Sigmoid colon (tissue), 7 donors: Measurements from ENCODE around the gene LTBP1. TPM values are rescaled to one million over a fixed set of nuclear protein-coding genes. Genes with fewer than 3 reads are reported as not detected.

Source experiments
- DNase-seq: peaks from one replicate; pipeline ENCODE4 v3.0.0-alpha.2; 2019
- H3K27ac ChIP-seq, 4 donors: fragments of 200-600 bp; sonication (generic); one replicate each; pipeline ENCODE4 v1.5.1; 2016 to 2019; ENCODE audit warnings: mild to moderate bottlenecking in 1 of 4
- H3K27me3 ChIP-seq, 3 donors: fragments of 200-600 bp; sonication (generic); one replicate each; pipeline ENCODE4 v1.5.1; 2019; ENCODE audit warnings: mild to moderate bottlenecking in 1 of 3
- H3K36me3 ChIP-seq, 4 donors: fragments of 200-600 bp; sonication (generic); one replicate each; pipeline ENCODE4 v1.5.1; 2016 to 2019
- H3K4me1 ChIP-seq, 4 donors: fragments of 200-600 bp; sonication (generic); one replicate each; pipeline ENCODE4 v1.5.1; 2017 to 2019
- H3K4me3 ChIP-seq, 4 donors: fragments of 200-600 bp; sonication (generic); one replicate each; pipeline ENCODE4 v1.5.1; 2017 to 2019; ENCODE audit warnings: mild to moderate bottlenecking in 2 of 4, moderate library complexity in 1 of 4
- H3K9me3 ChIP-seq, 4 donors: fragments of 200-600 bp in 3 of 4; sonication (generic) in 3 of 4; one replicate each; pipeline versions ENCODE4 v1.5.1 to v1.6.1; 2013 to 2019
- CTCF ChIP-seq, 4 experiments: fragments of 450-650 bp in 3 of 4; fragments of 200-600 bp in 1 of 4; IDR thresholded peaks; one replicate each; pipeline ENCODE4 v1.5.1; 2016 to 2019; ENCODE audit warnings: antibody characterized with exemption in 4 of 4, mild to moderate bottlenecking in 3 of 4, moderate library complexity in 2 of 4
- EP300 ChIP-seq, 4 donors: sonication (generic); formaldehyde crosslinking; IDR thresholded peaks; one replicate each; pipeline ENCODE4 v1.6.1; 2017; ENCODE audit warnings: antibody characterized with exemption in 4 of 4
- POLR2A ChIP-seq, 2 donors: fragments of 450-650 bp; IDR thresholded peaks; one replicate each; pipeline ENCODE4 v1.6.1; 2016; ENCODE audit warnings: antibody characterized with exemption in 2 of 2, mild to moderate bottlenecking in 2 of 2, moderate library complexity in 2 of 2
- POLR2AphosphoS5 ChIP-seq, 4 donors: sonication (generic); formaldehyde crosslinking; IDR thresholded peaks; one replicate each; pipeline ENCODE4 v1.6.1; 2017; ENCODE audit warnings: antibody characterized with exemption in 4 of 4
- WGBS, 2 donors: extraction: QIAGEN DNeasy Blood & Tissue Kit; methylation state at CpG; one replicate each; pipeline ENCODE4 v1.1.7; 2013; 5-methylcytosine and 5-hydroxymethylcytosine counted together
- intact Hi-C: fragments of 100-400 bp; cut with DNase I; formaldehyde crosslinking; loops from one replicate; pipeline ENCODE4 v1.15.1; 2023
- polyA plus RNA-seq, 3 donors: library from polyadenylated mRNA; stranded (reverse); fragments of 200-250 nt; gene quantifications; one replicate each; pipeline ENCODE4 v1.2.3, GENCODE V29; 2013
- total RNA-seq, 4 donors: library from RNA; depleted of rRNA; stranded (reverse); fragments of >200 nt; gene quantifications; one replicate each; pipeline ENCODE4 v1.1.0, GENCODE V29; 2016
- donor health status: healthy with polysubstance abuse.
- donor health status: Bipolar disorder and iron deficiency.
- donor health status: healthy.

Gene LTBP1
- total and polyA plus RNA-seq, 7 donors: 3.0 to 102 (median 34.2) TPM

GRCh38 chr2:32949260-32949659 lies 2.5 kb downstream of the LTBP1 start:
- H3K4me1 ChIP-seq: peaks cover 0 to 26% (median 5%) of the 10 kb centered on the region in 4 donors
- H3K4me3 ChIP-seq: no peak overlapping the region
- H3K27ac ChIP-seq: peak overlapping the region in 1 of 4 donors; percentile 95
- no peak for TF ChIP-seq POLR2AphosphoS5 (IDR thresholded peaks at IDR 0.05)
- no peak for TF ChIP-seq CTCF (IDR thresholded peaks at IDR 0.05)
- TF ChIP-seq POLR2A (IDR thresholded peaks at IDR 0.05): no peak
- TF ChIP-seq EP300 (IDR thresholded peaks at IDR 0.05): no peak
- DNase-seq: no peak
- no peaks in the 10 kb centered on the region for H3K9me3 ChIP-seq
- WGBS, 2 donors: 95 to 96% methylated on average over 3 of the region's 3 CpGs
- no peaks in the 10 kb centered on the region for H3K36me3 ChIP-seq
- no peaks in the 10 kb centered on the region for H3K27me3 ChIP-seq
- intact Hi-C loops: loop anchor here (5.0 to 10.0 kb wide), 5 partner anchors 83 to 633 kb away; partner anchors contain the start of gene TTC27

GRCh38 chr2:32951672-32952071 lies 4.9 kb downstream of the LTBP1 start:
- Histone ChIP-seq H3K36me3 (no peaks in the 10 kb centered on the region), H3K9me3 (no peaks in the 10 kb centered on the region), H3K4me3 (no peak overlapping the region), H3K27ac (no peak overlapping the region), H3K27me3 (no peaks in the 10 kb centered on the region), H3K4me1 (peaks cover 0 to 26% (median 5%) of the 10 kb centered on the region in 4 donors)
- no peak for DNase-seq
- no peak for TF ChIP-seq CTCF (IDR thresholded peaks at IDR 0.05)
- TF ChIP-seq POLR2A (IDR thresholded peaks at IDR 0.05): no peak
- no peak for TF ChIP-seq EP300 (IDR thresholded peaks at IDR 0.05)
- no peak for TF ChIP-seq POLR2AphosphoS5 (IDR thresholded peaks at IDR 0.05)
- intact Hi-C loops: loop anchor here (10.0 kb wide), 1 partner anchor 413 kb away; no protein-coding TSS in a partner anchor
- 34 to 49% methylated on average over 4 of the region's 4 CpGs for WGBS, 2 donors

- TF ChIP-seq EP300 (IDR thresholded peaks at IDR 0.05) (peak in 1 of 4 donors; percentile 10), POLR2A (IDR thresholded peaks at IDR 0.05) (no peak), POLR2AphosphoS5 (IDR thresholded peaks at IDR 0.05) (peak in 2 of 4 donors; percentile 26 to 34)
- no peaks in the 10 kb centered on the region for H3K9me3 ChIP-seq
- peaks cover 0 to 25% (median 5%) of the 10 kb centered on the region in 4 donors for H3K4me1 ChIP-seq
- H3K4me3 ChIP-seq: no peak overlapping the region
- DNase-seq: no peak
- no peaks in the 10 kb centered on the region for H3K36me3 ChIP-seq
- WGBS, 2 donors: 92% methylated on average over 10 of the region's 10 CpGs
- peak overlapping the region in 2 of 4 donors; percentile 50 to 62 for H3K27ac ChIP-seq
- H3K27me3 ChIP-seq: no peaks in the 10 kb centered on the region
- intact Hi-C loops: loop anchor here (10.0 kb wide), 1 partner anchor 412 kb away; no protein-coding TSS in a partner anchor
These were observed 6.2 kb downstream of the LTBP1 start for GRCh38 chr2:32952761-32953476.

- H3K9me3 ChIP-seq: no peaks in the 10 kb centered on the region
- H3K27me3 ChIP-seq: no peaks in the 10 kb centered on the region
- TF ChIP-seq CTCF (IDR thresholded peaks at IDR 0.05): no peak
- TF ChIP-seq EP300 (IDR thresholded peaks at IDR 0.05): no peak
- TF ChIP-seq POLR2AphosphoS5 (IDR thresholded peaks at IDR 0.05): no peak
- TF ChIP-seq POLR2A (IDR thresholded peaks at IDR 0.05): no peak
- DNase-seq: no peak
- peaks cover 0 to 18% (median 2%) of the 10 kb centered on the region in 4 donors for H3K4me1 ChIP-seq
- intact Hi-C loops: loop anchor here (10.0 kb wide), 1 partner anchor 411 kb away; no protein-coding TSS in a partner anchor
- no peaks in the 10 kb centered on the region for H3K36me3 ChIP-seq
- H3K27ac ChIP-seq: no peak overlapping the region
- no peak overlapping the region for H3K4me3 ChIP-seq
- 76 to 92% methylated on average over 5 of the region's 5 CpGs for WGBS, 2 donors
These were observed 7.5 kb downstream of the LTBP1 start for GRCh38 chr2:32954206-32954605.

DNA sequence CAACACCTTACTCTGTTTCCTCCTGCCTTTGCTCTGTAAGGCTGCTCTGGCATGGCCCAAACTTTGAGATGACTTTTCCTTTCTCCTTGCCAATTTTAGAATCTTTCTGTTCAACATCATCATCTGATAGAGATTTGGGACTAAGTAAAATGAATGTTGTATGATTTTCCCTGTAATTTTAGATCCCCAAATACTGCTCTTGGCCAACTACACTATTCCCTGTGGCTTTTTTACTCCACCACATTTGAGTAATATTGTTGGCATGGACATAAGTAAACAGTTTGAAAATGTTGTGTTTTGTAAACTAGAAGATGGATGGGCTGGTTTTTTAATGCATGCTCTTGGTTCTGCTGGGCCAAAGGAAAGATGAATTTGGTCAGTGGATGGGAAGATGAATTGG lies 12.1 kb downstream of the LTBP1 start:
- Histone ChIP-seq H3K9me3 (no peaks in the 10 kb centered on the region), H3K27ac (no peak overlapping the region), H3K4me1 (peaks cover 0 to 5% (median 2%) of the 10 kb centered on the region in 4 donors), H3K27me3 (no peaks in the 10 kb centered on the region), H3K4me3 (no peak overlapping the region), H3K36me3 (no peaks in the 10 kb centered on the region)
- no peak for DNase-seq
- intact Hi-C loops: loop anchor here (10.0 kb wide), 1 partner anchor 406 kb away; no protein-coding TSS in a partner anchor
- TF ChIP-seq CTCF (IDR thresholded peaks at IDR 0.05) (no peak), EP300 (IDR thresholded peaks at IDR 0.05) (no peak), POLR2A (IDR thresholded peaks at IDR 0.05) (no peak), POLR2AphosphoS5 (IDR thresholded peaks at IDR 0.05) (no peak)
